Activated CD4-positive, alpha-beta T cell treated with anti-CD3 and anti-CD28 coated beads, Interleukin-2, amount 50 U/mL, for 1 hour (primary cell): Measurements from ENCODE around the gene KIDINS220.
A peak's percentile ranks its signal among the peaks of the same experiment; 100 is the strongest.

Experiments used
- DNase-seq: peaks from one replicate; pipeline ENCODE4 v3.0.0-alpha.2; 2020

Gene KIDINS220

DNA sequence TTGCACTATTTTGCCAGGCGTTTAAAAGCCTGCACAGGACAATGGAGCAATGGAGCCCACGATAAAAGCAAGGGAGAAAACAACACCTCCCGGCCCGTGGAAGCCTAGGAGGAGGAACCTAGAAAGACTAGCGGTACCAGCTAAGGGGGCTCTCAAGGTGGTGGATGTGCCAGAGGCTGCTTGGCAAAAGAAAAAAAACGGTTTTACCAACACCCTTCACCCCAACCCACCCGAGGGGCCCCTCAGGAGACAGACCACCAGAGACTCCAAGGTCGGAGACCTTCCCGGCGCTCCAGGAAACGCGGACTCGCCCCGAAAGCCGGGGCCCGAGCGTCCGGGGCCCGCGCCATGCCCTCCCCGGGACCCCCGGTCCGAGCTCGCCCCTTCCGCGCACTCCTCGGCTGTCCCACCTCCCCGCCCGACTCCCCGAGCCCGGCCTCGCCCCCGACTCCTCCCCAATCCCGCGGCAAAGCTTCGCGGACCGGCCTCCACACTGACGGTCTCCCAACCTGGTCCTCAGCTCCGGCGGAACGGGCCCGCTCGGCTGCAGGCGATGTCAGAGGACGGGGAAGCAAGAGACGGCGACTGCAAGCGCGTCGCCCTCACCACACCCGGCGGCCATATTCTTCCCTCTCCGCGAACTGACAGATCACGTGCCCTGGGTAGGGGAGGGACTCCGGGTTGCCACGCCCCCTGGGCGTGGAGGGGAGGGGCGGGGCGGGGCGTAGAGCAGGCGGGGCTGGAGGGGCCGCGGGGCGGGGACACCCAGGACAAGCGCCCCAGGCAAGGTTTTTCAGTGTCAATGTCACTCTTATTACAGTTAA, at the start of gene KIDINS220:
KIDINS220 (minus strand) TSS at position 643 of the 824 bp plus-strand sequence. CDS start 10,520 bp downstream, outside the sequence.
- peak; percentile 82 for DNase-seq

DNA sequence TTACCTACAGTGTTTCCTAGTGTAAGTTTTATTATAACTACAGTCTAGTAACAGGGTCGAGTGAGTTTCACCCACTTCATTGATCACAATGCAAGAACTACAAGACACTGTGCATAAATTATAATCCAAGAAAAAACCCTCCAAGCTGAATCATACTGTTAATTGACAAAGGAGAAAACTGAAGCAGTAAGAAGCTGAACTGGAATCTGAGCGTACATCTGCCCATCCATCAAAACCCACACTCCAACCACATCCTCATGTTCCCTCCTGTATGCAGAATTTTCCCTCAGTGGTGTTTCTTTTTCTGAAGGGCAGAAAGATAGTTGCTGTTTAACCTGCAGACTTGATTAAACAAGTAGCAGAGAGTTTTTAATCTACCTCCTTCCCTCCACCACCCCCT, 49.5 kb upstream of the KIDINS220 start:
- DNase-seq: no peak

DNA sequence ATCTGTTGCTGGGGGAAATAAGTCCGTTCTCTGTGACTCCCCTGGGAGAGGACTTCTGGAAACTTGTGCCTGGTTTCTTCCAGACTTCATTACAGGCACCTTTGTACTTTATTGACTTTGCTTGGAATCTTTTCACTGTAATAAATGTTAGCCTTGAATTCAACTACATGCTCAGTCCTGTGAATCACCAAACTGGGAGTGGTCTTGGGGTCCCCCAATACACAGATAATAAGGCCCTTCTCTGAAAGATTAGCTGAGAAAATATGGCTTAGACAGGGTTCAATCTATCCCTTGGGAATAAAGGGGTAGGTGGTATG, 48.7 kb upstream of the KIDINS220 start:
- DNase-seq: no peak

DNA sequence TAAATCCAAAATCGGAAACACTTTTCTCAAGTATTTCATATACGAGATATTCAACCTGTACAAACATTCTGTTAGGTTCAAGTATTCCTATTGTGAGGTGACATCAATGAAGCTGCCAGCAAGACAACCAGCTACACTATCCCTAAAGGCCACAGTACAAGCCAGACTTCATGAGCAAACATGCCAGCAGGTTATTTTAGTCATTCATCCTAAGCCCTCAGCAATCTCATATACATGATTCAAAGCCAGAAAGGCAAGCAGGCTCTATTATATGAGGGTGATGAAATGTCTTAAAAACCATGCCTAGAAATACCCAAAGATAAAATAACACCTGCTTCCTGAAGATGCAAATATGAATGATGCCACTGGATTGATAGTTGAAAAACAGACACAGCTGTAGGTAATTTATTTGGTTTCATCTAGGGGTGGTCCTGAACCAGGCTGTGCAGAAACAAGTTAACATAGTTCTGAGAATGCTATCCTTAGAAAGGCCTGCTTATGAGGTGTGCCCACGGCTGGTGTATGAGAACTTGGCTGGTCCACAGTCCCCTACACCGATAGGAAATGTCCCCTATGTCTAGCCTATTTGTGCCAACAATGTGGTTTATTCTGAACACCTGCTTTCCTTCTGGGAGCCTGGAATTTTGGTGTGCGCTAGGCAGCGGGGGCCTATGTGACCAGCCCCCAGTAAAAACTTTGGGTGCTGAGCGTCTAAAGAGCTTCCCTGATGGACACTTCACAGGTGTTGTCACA, 48.2 kb upstream of the KIDINS220 start:
- no peak for DNase-seq

DNA sequence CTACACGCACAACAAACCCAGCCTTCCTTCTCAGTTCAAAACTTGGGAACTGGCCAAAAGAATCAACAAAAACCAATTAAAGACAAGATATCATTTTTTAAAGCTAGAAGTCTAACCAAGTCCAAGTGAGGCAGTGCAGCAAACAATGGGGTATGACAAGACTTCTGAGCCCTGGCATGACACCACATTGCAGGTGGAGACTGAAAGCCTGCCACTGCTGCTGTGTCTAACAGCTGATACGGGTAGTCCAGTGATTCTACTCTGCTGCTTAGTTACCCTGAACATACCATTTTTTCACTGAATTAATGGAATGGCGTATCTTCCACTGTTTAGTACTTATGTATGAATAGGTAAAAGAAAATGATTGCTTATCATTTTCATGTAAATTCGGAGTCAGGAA, 47.4 kb upstream of the KIDINS220 start:
- no peak for DNase-seq

DNA sequence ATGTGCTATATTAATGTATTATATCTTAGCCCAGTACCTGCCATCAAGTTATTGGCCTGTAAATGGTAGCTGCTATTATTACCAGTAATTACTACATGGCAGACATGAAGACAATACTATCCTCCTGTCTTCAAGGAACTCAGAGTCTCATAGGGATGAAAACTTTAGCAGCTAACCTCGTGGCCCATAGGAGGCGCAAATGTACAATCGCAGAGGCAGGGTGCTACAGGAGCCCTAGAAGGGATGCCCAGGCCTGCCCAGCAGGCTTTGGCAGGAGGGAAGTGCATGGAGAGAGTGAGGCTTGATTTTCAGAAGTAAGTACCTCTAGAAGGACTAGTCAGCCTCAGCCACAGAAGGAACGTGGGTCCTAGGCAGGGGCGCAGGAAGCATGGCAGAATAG, 44.7 kb upstream of the KIDINS220 start:
- DNase-seq: no peak

DNA sequence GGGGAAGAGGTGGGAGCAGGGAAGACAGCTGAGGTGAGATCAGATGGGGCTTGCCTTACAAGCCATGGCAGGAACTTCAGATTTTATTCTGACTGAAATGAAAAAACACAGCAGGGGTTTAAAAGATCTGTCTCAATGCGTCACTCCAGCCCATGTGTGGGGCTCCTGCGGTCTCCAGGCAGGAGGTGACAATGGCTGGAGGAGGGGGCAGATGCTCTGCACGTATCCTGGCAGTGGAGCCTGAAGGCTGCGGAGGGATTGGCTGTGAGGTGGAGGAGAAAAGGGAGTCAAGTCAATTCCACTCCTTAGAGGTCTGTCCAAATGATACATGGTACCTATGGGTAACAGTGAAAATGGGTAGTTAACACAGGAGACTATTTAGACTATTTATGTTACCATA, 40.5 kb upstream of the KIDINS220 start:
- DNase-seq: no peak

DNA sequence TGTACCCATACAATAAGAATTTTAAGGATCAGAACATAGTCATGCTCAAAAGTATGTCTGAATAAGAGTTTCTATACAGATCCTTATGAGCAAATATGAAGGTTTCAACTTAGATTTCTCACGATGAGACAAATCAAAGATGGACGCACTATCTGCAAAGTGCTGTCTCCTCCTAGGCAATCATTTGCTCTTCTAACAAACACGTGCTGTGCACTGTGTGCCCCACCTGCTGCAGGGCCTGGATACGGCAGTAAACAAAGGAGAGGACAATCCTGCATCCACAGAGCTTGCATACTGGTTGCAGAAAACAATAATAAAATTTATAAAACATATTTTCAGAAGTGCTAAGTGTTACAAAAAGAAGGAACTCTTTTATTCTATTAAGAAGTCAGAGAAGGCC, 39.9 kb upstream of the KIDINS220 start:
- DNase-seq: no peak

DNA sequence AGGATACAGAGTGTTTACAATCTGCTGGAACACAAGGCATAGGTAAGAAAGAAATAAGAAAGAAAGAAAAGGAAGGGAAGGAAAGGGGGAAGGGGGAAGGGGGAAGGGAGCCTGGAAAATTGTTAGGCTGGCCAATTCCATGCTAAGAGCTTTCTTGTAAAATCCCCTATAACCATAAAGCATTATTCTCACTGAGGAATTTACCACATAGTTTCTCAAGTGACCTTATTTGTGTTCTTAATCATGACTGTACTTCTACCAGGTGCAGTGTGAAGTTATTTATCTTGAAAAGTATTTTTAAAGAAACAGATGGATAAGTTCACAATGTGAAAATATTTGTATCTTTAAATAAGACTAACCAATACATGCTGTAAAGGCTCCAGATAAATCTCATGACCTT, 39.2 kb upstream of the KIDINS220 start:
- DNase-seq: no peak

DNA sequence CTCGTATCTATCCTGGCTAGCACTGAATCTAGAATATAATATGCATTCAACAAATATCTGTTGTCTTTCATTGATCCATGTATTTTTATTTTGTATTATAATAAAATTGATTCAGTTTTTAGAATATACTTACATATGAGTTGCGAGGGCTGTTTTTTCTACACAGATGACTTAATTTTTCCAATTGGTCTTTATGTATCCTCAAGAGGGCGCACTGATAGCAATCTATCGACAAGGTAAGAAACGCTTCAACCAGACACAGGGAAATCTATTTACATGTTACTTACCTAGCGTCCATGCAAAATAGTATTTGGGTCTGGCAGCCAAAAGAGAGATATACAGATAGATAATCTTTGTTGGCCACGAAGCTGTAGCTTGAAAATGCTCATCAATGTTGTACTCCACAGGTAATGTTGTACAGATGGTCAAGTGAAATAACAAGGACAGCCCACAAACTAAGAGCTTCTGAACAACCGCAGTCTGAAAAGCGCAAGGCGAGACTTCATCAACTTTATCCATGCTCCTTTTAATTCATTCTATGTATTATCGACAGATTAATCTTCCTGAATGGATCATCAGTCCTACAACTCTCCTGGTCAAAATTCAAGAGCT, 35.5 kb upstream of the KIDINS220 start:
- no peak for DNase-seq

DNA sequence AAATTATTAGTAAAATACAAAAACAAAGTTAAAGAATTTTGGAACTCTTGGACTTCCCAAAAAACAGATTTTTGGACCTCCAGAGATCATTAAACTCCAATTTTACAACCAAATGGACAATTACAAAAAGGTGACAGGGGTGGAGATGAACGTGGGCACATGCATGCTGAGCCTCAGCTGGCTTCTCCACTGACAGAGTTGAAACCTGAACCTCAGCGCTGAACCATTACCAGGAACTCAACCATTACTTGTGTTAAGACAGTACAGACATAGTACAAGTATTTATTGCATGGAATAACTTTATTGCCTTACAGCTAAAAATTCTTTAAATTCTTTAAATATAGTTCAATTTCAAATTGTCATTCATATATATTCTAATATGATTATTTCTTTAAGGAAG, 33.0 kb upstream of the KIDINS220 start:
- no peak for DNase-seq

DNA sequence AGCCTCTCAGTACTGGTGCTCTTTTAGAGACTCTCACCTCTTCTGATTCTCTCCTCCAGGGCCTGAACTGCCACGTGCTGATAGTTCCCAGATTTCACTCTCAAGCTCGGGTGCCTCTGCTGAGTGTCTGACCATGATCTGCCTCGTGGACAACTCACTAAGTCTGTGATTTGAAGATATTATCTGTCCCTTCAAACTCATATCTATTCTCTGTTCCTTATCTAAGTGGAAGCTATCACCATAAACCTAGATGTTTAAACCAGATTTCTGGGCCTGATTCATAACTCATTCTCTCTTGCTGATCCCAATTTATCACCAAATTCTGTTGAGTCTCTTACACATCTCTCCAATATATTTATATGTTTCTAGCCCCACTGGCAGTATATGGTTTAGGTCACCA, 29.9 kb upstream of the KIDINS220 start:
- no peak for DNase-seq

DNA sequence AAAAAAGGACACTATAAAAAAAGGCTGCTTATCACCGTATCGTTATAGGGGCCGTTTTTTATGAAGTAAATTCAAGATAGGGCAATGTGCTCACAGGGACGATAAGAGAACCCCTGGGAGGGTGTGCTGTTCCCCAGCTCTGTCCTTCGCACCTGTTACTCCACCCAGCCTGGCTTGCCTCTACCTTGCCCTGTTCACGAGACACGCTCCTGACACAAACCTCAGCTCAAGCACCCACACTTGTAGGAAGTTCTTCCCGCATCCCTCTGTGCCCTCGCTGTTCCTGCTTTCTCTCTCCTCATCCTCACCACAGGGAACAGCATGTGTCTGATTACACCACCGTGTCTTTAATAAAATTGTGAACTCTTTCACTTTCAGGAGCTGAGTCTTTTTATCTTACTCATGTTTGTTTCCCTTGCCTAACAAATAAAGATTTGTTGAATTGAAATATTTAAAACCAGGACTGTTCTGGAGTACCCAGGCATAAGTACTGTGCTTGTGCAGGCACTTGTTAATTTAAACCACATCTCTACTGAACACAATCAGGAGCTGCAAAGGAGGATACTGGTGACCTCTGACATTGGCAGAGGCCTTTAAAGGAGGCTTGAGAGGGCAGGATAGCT, 26.0 kb upstream of the KIDINS220 start:
- DNase-seq: no peak

DNA sequence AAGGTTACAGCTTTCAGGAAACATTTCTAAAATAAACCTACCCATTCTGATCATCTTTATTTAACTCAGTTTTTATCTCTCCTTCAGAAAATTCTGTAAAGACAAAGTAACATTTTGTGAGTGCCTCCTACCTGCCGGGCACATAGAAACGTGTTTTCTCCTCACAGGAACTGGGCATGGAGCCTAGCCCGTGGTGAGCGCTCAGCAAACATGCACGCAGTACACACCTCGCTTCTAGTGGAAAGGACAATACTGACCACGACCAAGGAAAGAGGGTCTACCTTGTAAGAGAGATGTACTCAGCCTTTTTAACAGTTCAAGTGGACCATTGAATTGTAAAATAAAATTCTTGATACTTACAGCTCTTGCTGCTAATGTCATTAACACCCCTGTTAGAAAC, 24.8 kb upstream of the KIDINS220 start:
- DNase-seq: no peak

DNA sequence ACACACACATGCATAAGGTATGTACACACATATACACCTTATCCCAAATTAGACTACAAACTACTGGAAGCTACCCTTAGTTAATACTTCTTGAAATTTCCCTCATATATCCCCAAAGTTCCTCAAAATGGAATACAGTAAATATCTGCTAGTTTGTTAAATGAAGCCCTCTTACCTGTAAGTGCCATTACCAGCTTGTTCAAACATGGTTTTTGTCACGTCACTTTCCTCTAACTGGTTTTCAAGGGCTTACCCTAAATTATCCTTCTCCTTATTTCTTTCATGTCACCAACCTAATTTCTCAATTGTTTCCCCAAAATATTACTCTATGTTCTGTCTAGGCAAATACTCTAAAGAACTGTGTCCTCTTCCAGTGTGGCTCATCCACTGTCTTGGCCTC, 24.4 kb upstream of the KIDINS220 start:
- no peak for DNase-seq

DNA sequence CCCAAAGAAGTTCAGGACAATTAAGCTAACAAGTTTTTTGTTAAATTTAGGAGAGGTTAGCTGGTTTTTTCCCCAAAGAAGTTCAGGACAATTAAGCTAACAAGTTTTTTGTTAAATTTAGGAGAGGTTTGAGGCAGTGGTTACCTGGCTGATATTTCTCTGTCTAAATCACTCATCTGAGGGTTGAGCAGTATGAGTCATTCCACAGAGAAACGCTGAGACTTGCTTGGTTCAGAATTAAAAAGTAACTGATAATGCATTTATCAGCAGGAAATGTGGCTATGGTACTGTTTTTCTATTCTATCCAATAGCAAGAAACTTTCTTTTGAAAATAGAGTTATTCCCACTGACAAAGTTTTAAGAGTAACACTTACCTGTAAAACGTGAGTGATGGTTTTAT, 22.8 kb upstream of the KIDINS220 start:
- no peak for DNase-seq

DNA sequence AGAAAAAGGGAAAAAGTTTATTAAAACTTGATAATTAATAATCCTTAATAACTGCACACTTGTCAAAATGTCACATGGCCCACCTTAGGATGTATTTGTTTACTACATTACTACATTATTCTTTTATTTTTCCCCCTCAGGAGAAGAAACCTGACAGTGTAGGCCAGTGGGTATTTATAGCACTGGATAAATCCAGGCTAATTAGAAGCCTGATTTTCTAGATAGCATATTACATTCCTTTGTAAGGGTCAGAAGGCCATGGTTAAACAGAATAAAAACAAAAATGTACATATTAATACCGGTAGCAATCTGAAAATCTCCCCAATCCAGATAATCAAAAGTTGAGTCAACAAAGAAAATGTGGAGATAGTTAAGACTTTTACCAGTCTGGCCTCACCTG, 21.5 kb upstream of the KIDINS220 start:
- no peak for DNase-seq

DNA sequence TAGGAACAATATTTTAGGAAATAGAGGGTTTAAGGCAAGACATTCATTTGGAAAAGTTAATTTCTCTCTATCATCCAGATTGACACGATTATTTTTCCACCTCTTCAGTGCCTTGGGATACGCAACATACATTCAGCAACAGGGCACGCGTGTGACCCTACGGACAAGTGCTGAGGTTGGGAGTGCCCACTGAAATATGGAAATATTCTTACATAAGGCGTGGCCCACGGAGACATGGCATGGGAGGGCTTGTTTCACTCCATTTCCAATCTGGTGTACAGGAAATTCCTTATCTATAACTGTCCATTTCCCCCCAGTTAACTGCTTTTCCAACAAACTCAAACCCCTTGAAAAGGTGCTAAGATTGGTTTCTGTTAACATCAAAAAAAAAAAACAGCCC, 20.9 kb upstream of the KIDINS220 start:
- DNase-seq: no peak

DNA sequence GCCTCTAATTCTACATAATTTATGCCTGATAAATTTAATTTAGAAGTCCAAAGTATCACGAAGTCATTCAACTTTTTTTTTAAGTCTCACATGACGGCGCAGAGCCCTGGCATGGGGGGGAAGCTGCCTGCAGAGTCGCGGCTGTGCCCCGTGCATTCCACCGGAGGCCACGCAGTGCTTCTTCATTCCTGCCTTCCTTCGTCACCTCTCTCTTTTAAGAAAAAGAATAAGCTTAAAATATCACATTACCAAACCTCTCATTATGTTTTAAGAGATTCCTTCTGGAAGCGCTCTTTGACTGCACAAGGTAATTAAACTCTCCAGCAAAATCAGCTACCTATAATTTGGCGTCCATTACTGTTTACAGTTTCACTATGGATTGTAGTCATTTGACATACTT, 20.3 kb upstream of the KIDINS220 start:
- no peak for DNase-seq

DNA sequence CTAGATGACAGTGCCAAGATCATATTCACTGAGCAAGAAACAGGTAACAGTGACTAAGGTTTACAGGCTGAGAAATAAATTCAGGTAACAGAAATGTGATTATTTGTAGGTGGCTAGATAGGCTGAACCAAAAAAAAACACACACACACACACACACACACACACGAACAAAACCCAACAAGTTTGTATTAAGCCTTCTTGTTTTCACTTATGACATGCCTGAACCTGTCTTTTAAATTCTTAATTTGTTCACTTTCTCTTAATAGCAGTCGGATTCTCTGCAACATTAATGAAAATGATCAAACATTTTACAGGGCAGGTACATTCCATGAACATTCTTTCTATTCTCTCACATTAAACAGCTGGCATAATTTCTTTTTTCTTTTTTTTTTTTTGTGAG, 18.8 kb upstream of the KIDINS220 start:
- no peak for DNase-seq

DNA sequence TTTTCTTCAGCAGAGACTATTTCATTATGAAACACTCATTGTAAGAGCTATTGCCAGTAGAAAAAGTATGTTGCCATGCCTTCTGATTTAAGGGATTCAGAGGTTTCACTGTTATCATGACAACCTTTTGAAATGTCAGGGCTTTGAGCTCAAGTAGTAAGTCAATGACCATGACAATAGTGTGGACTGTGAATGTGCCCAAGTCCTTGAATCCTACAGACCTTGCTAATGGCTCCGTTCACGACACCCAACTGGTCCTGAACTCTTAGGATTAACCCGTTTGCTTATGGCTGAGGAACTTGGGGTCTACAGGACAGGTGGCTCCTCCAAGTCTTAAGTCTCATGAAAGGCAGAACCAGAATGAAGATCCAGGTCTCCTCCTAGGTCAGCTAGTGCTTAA, 17.6 kb upstream of the KIDINS220 start:
- no peak for DNase-seq

DNA sequence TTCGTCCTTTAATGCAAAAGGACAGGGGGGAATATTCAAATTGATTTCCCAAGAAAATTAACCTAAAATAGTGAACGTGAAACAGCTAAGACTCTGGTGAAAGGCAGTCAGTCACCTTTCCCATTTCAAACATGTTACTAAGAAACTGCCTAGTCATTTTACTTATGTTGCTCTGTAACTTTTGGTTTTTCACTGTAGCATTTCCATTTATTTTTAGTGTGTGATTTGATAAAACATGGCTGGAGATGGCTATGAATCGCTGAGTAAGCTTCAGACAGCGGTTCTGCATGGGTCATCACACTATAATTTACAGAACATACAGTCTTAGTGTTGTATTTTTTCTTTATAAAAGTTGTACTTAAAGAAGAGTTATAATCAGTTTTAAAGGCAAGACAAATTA, 16.0 kb upstream of the KIDINS220 start:
- DNase-seq: no peak

DNA sequence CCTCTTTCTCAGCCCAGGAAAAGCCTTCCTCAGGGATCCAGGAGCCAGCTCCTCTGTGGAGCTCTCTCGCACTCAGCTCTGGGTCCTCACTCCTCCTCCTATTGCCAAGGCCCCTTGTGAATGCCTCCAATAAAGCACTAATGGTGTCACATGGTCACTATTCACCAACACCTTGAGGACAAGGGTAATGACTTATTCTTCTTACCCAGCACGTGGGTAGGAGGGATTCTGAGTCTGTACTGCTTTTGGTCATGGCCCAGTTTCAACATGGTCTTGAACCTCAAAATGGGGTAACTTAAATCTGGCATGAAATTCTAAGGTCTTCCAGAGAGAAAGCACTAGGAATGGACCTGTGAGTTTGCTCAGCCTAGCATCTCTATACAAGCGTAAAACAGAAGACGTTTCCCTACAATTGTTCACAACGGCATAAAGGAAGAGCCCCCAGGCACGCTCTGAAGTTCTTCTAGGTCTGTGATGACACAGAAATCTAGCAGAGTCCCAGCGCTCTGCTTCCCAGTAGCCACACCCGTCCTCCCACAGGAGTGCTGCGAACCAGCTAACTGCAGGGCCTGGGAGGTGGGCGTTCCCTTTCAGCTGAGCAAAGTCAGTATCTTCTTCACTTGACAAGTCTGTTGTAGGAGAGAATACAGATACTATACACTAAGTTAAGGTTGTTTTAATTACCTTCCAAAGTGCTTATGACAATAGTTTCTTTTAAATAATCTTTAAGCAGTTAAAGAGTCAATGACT, 14.6 kb upstream of the KIDINS220 start:
- no peak for DNase-seq
